Endothelial cell of hepatic sinusoid (primary cell): Measurements from ENCODE around the gene ZNF423.

Experiments used
- in situ Hi-C: cut with HindIII; loops from 2 replicates; pipeline ENCODE4 v1.10.0; 2017; ENCODE audit warnings: low sequenced_read_pairs

ZNF423 gene

GRCh38 chr16:49594685-49595498 is 261.0 kb downstream of the ZNF423 start:
- in situ Hi-C loops = no loop called here

GRCh38 chr16:49594153-49594552 is 261.8 kb downstream of the ZNF423 start:
- in situ Hi-C loops = no loop called here

- in situ Hi-C loops = no loop called here
Observed at GRCh38 chr16:49593424-49594040, 262.4 kb downstream of the ZNF423 start.

- in situ Hi-C loops = no loop called here
Observed at GRCh38 chr16:49592546-49593423, 263.1 kb downstream of the ZNF423 start.

- in situ Hi-C loops = no loop called here
Observed at GRCh38 chr16:49590166-49590871, 265.6 kb downstream of the ZNF423 start.

- in situ Hi-C loops = no loop called here
Observed at GRCh38 chr16:49589544-49590031, 266.3 kb downstream of the ZNF423 start.

GRCh38 chr16:49588729-49589384 is 267.1 kb downstream of the ZNF423 start:
- in situ Hi-C loops = no loop called here

GRCh38 chr16:49588026-49588425 is 267.9 kb downstream of the ZNF423 start:
- in situ Hi-C loops = no loop called here

- in situ Hi-C loops = no loop called here
Observed at GRCh38 chr16:49587511-49587910, 268.4 kb downstream of the ZNF423 start.

- in situ Hi-C loops = no loop called here
Observed at GRCh38 chr16:49586466-49587450, 269.2 kb downstream of the ZNF423 start.

GRCh38 chr16:49585143-49585832 is 270.6 kb downstream of the ZNF423 start:
- in situ Hi-C loops = no loop called here

GRCh38 chr16:49583911-49584310 is 272.0 kb downstream of the ZNF423 start:
- in situ Hi-C loops = no loop called here

- in situ Hi-C loops = no loop called here
Observed at GRCh38 chr16:49581630-49582298, 274.1 kb downstream of the ZNF423 start.

GRCh38 chr16:49580751-49581303 is 275.1 kb downstream of the ZNF423 start:
- in situ Hi-C loops = no loop called here

- in situ Hi-C loops = no loop called here
Observed at GRCh38 chr16:49578435-49579024, 277.4 kb downstream of the ZNF423 start.

GRCh38 chr16:49578018-49578417 is 277.9 kb downstream of the ZNF423 start:
- in situ Hi-C loops = no loop called here

GRCh38 chr16:49576941-49577340 is 279.0 kb downstream of the ZNF423 start:
- in situ Hi-C loops = no loop called here
